GM12891 (cell line): ENCODE results near the gene KNDC1.

Experiments used
- PAX5 ChIP-seq: IDR thresholded peaks from 2 replicates; pipeline ENCODE4 v1.6.1; 2011; ENCODE audit warnings: low read length, moderate library complexity, mild to moderate bottlenecking; ENCODE audit not compliant: insufficient read depth, severe bottlenecking
- POLR2A ChIP-seq: IDR thresholded peaks from 2 replicates; pipeline ENCODE4 v1.6.1; 2011; ENCODE audit warnings: low read depth, low read length, control low read depth
- POLR2AphosphoS5 ChIP-seq: IDR thresholded peaks from 2 replicates; pipeline ENCODE4 v1.6.1; 2011; ENCODE audit warnings: low read depth, low read length, control low read depth
- POU2F2 ChIP-seq: IDR thresholded peaks from 2 replicates; pipeline ENCODE4 v1.6.1; 2011; ENCODE audit warnings: low read depth, mild to moderate bottlenecking, control low read depth, low read length, moderate library complexity
- TAF1 ChIP-seq: IDR thresholded peaks from 2 replicates; pipeline ENCODE4 v1.6.1; 2011; ENCODE audit warnings: low read depth, low read length, control low read depth

GRCh38 chr10:133267829-133268228, 107.8 kb downstream of the KNDC1 start:
- no peak for TF ChIP-seq POLR2A
- no peak for TF ChIP-seq POLR2AphosphoS5
- TF ChIP-seq POU2F2, result no peak
- TF ChIP-seq TAF1, result no peak
- TF ChIP-seq PAX5, result no peak
